Renal cortical epithelial cell (primary cell): ENCODE data around the gene DMP1. TPM values are rescaled to one million over a fixed set of nuclear protein-coding genes. Genes with fewer than 3 reads are reported as not detected.
"Not testable (repeated sequence)": the region's sequence is repeated elsewhere in the genome, so short reads cannot be mapped to it uniquely, and the experiment has no call there.

Experiments used
- DNase-seq: peaks from one replicate; pipeline ENCODE4 v3.0.0-alpha.2; 2011; ENCODE audit warnings: low read depth
- total RNA-seq: library from RNA; depleted of rRNA; stranded (reverse); fragments of >200 nt; gene quantifications from 2 replicates; pipeline ENCODE4 v1.2.3, GENCODE V29; 2014

DMP1 gene
- total RNA-seq, 1 donor from 2014 or later = not detected

- no peak for DNase-seq
These were observed 30.2 kb downstream of the DMP1 start for GRCh38 chr4:87680271-87680670.

GRCh38 chr4:87688316-87688715 lies 38.2 kb downstream of the DMP1 start:
- DNase-seq = no peak

- not testable (repeated sequence) for DNase-seq
These were observed 40.9 kb downstream of the DMP1 start for GRCh38 chr4:87690947-87691346.

- not testable (repeated sequence) for DNase-seq
These were observed 42.0 kb downstream of the DMP1 start for GRCh38 chr4:87692060-87692459.

- DNase-seq = no peak
These were observed 47.2 kb downstream of the DMP1 start for GRCh38 chr4:87697272-87697671.

GRCh38 chr4:87697945-87698344 lies 47.9 kb downstream of the DMP1 start:
- no peak for DNase-seq

- DNase-seq = no peak
These were observed 48.3 kb downstream of the DMP1 start for GRCh38 chr4:87698394-87698793.

- no peak for DNase-seq
These were observed 53.9 kb downstream of the DMP1 start for GRCh38 chr4:87704001-87704400.

- DNase-seq = no peak
These were observed 57.3 kb downstream of the DMP1 start for GRCh38 chr4:87707279-87707918.

Other genes with a start within 250 kb of the DMP1 start
- 16.3 and 44.1 TPM in 2 replicates for gene NUDT9, start 227.7 kb upstream of the DMP1 start, total RNA-seq
- gene SPARCL1, start 120.9 kb upstream of the DMP1 start, total RNA-seq = 0.35 and 1.7 TPM in 2 replicates
- gene DSPP, start 41.8 kb upstream of the DMP1 start, total RNA-seq = not detected in 2 replicates
- not detected in 2 replicates for gene IBSP, start 149.3 kb downstream of the DMP1 start, total RNA-seq
- not detected in 2 replicates for gene MEPE, start 182.7 kb downstream of the DMP1 start, total RNA-seq